Fibroblast of the aortic adventitia (primary cell): ENCODE data around the gene PTTG1. TPM values are rescaled to one million over a fixed set of nuclear protein-coding genes. Genes with fewer than 3 reads are reported as not detected.

Experiments
- DNase-seq: peaks from one replicate; pipeline ENCODE4 v3.0.0-alpha.2; 2010; ENCODE audit warnings: low read depth
- H3K4me3 ChIP-seq: 2 replicates; pipeline ENCODE4 v1.5.1; 2011; ENCODE audit warnings: low read depth, mild to moderate bottlenecking, control low read depth, low read length, moderate library complexity
- CTCF ChIP-seq: IDR thresholded peaks from 2 replicates; pipeline ENCODE4 v1.5.1; 2011; ENCODE audit warnings: mild to moderate bottlenecking, low read length, control low read depth, inconsistent platforms; ENCODE audit not compliant: insufficient read depth
- total RNA-seq: library from RNA; depleted of rRNA; stranded (reverse); fragments of >200 nt; gene quantifications from 2 replicates; pipeline ENCODE4 v1.2.3, GENCODE V29; 2012; ENCODE audit warnings: low replicate concordance

Gene PTTG1
- total RNA-seq, 1 donor: 107 TPM

- no peak for DNase-seq
- no peak for TF ChIP-seq CTCF
- H3K4me3 ChIP-seq: no peak overlapping the region
These were observed 46.8 kb downstream of the PTTG1 start for GRCh38 chr5:160468363-160468975.

GRCh38 chr5:160469156-160470144, 47.8 kb downstream of the PTTG1 start:
- no peak for TF ChIP-seq CTCF
- DNase-seq: no peak
- no peak overlapping the region for H3K4me3 ChIP-seq

- no peak overlapping the region for H3K4me3 ChIP-seq
- DNase-seq: peak; percentile 85
- no peak for TF ChIP-seq CTCF
These were observed 49.0 kb downstream of the PTTG1 start for GRCh38 chr5:160470437-160471361.

- no peak for TF ChIP-seq CTCF
These were observed 50.1 kb downstream of the PTTG1 start for GRCh38 chr5:160471761-160472160.

GRCh38 chr5:160472482-160472881, 50.8 kb downstream of the PTTG1 start:
- TF ChIP-seq CTCF: no peak
- DNase-seq: no peak
- H3K4me3 ChIP-seq: no peak overlapping the region

More at GRCh38 chr5:160471761-160472160, 50.1 kb downstream of the PTTG1 start:
- no peak overlapping the region for H3K4me3 ChIP-seq
- no peak for DNase-seq

GRCh38 chr5:160473681-160474080, 52.0 kb downstream of the PTTG1 start:
- H3K4me3 ChIP-seq: no peak overlapping the region
- no peak for TF ChIP-seq CTCF
- no peak for DNase-seq
